Keratinocyte (primary cell): Measurements from ENCODE around the gene CCDC54. TPM values are rescaled to one million over a fixed set of nuclear protein-coding genes. Genes with fewer than 3 reads are reported as not detected.

ENCODE experiments used
- DNase-seq: peaks from one replicate; pipeline ENCODE4 v3.0.0-alpha.2; 2011; ENCODE audit warnings: low read depth, missing footprints, low spot score
- FAIRE-seq: peaks from 2 replicates; lab custom pipeline; 2011; peaks lifted over from hg19 to GRCh38; lab: Jason Lieb, UNC
- H2AFZ ChIP-seq: 2 replicates; pipeline ENCODE4 v1.6.0; 2012; ENCODE audit warnings: low read length, control low read depth, inconsistent platforms; ENCODE audit not compliant: control insufficient read depth
- H3K27ac ChIP-seq: 2 replicates; pipeline ENCODE4 v1.5.1; 2011; ENCODE audit warnings: low read length; ENCODE audit not compliant: control insufficient read depth, insufficient read depth
- H3K27me3 ChIP-seq: 3 replicates; pipeline ENCODE4 v1.6.0; 2011; ENCODE audit warnings: low read length; ENCODE audit not compliant: control insufficient read depth, insufficient read depth; ENCODE audit errors: extremely low read depth
- H3K36me3 ChIP-seq, 2 experiments: 2 replicates in 1 of 2; 3 replicates in 1 of 2; pipeline ENCODE4 v1.5.1; 2011; ENCODE audit warnings: low read length in 2 of 2, mild to moderate bottlenecking in 1 of 2; ENCODE audit not compliant: control insufficient read depth in 2 of 2, insufficient read depth in 2 of 2; ENCODE audit errors: extremely low read depth in 1 of 2
- H3K4me1 ChIP-seq: 3 replicates; pipeline ENCODE4 v1.5.1; 2011; ENCODE audit warnings: low read length; ENCODE audit not compliant: control insufficient read depth, insufficient read depth; ENCODE audit errors: extremely low read depth
- H3K4me2 ChIP-seq: 3 replicates; pipeline ENCODE4 v1.6.0; 2011; ENCODE audit warnings: low read depth, low read length; ENCODE audit not compliant: control insufficient read depth, insufficient read depth; ENCODE audit errors: extremely low read depth
- H3K4me3 ChIP-seq, 3 experiments: fragments of 200-600 bp in 1 of 3; sonication (generic) in 1 of 3; 2 replicates in 2 of 3; 3 replicates in 1 of 3; pipeline ENCODE4 v1.5.1; 2011 to 2016; ENCODE audit warnings: low read length in 3 of 3, mild to moderate bottlenecking in 3 of 3, control low read depth in 2 of 3, inconsistent platforms in 1 of 3, low read depth in 1 of 3, mixed read lengths in 1 of 3, mixed run types in 1 of 3, moderate library complexity in 1 of 3; ENCODE audit not compliant: control insufficient read depth in 2 of 3, insufficient read depth in 2 of 3; ENCODE audit errors: extremely low read depth in 1 of 3
- H3K79me2 ChIP-seq: 2 replicates; pipeline ENCODE4 v1.6.0; 2012; ENCODE audit warnings: low read length; ENCODE audit not compliant: control insufficient read depth, insufficient read depth
- H3K9ac ChIP-seq: 3 replicates; pipeline ENCODE4 v1.6.0; 2011; ENCODE audit warnings: low read length; ENCODE audit not compliant: control insufficient read depth, insufficient read depth; ENCODE audit errors: extremely low read depth
- H3K9me1 ChIP-seq: 3 replicates; pipeline ENCODE4 v1.6.0; 2011; ENCODE audit warnings: low read length; ENCODE audit not compliant: control insufficient read depth, insufficient read depth; ENCODE audit errors: extremely low read depth
- H3K9me3 ChIP-seq: 2 replicates; pipeline ENCODE4 v1.5.1; 2012; ENCODE audit warnings: low read depth, low read length; ENCODE audit not compliant: control insufficient read depth
- H4K20me1 ChIP-seq: 3 replicates; pipeline ENCODE4 v1.6.0; 2011; ENCODE audit warnings: low read length; ENCODE audit not compliant: control insufficient read depth, insufficient read depth; ENCODE audit errors: extremely low read depth
- CTCF ChIP-seq, 3 experiments: IDR thresholded peaks in 1 of 3; conservative IDR thresholded peaks in 1 of 3; optimal IDR thresholded peaks in 1 of 3; 2 replicates in 2 of 3; 3 replicates in 1 of 3; pipeline versions ENCODE3 to v1.5.1; 2011; ENCODE audit warnings: low read length in 3 of 3, mild to moderate bottlenecking in 3 of 3, moderate library complexity in 2 of 3, control low read depth in 1 of 3, inconsistent platforms in 1 of 3; ENCODE audit not compliant: insufficient read depth in 2 of 3; ENCODE audit errors: extremely low read depth in 1 of 3
- EZH2 ChIP-seq: IDR thresholded peaks from one replicate; pipeline ENCODE4 v1.6.1; 2012; ENCODE audit warnings: inconsistent platforms, mild to moderate bottlenecking, low read length, moderate library complexity
- dilution Hi-C: fragments of 300-500 bp; cut with MboI; formaldehyde crosslinking; loops from one replicate; pipeline ENCODE4 v1.7.0; 2020; ENCODE audit warnings: low sequenced_read_pairs; ENCODE audit not compliant: extremely low pct_ligation_motif_present
- polyA plus RNA-seq, 5 experiments: library from polyadenylated mRNA; depleted of rRNA in 3 of 5; stranded (reverse) in 3 of 5; stranded (forward) in 1 of 5; unstranded in 1 of 5; fragments of >200 nt; gene quantifications; 1 replicate in 1 of 5; 2 replicates in 3 of 5; 3 replicates in 1 of 5; pipeline versions ENCODE4 v1.2.1 to v1.2.3, GENCODE V29; 2011 to 2012; ENCODE audit warnings: missing spikeins in 2 of 5, low read depth in 1 of 5, low replicate concordance in 1 of 5

Gene CCDC54
- polyA plus RNA-seq, 1 donor (not counting 4 experiments of a cell fraction or from before 2014, with no cell fraction given) = not detected

- H3K9me3 ChIP-seq = no peaks in the 10 kb centered on the region
- peaks cover 13% of the 10 kb centered on the region for H3K4me1 ChIP-seq
- H4K20me1 ChIP-seq = no peaks in the 10 kb centered on the region
- FAIRE-seq (peak; percentile 9), DNase-seq (no peak)
- no peak overlapping the region for H3K4me3 ChIP-seq
- dilution Hi-C loops = no loop called here
- H3K9me1 ChIP-seq = no peaks in the 10 kb centered on the region
- no peak overlapping the region for H2AFZ ChIP-seq
- no peak overlapping the region for H3K9ac ChIP-seq
- no peak overlapping the region for H3K4me2 ChIP-seq
- no peak overlapping the region for H3K27ac ChIP-seq
- no peaks in the 10 kb centered on the region for H3K36me3 ChIP-seq
- no peaks in the 10 kb centered on the region for H3K79me2 ChIP-seq
- no peak for TF ChIP-seq CTCF (optimal IDR thresholded peaks at IDR 0.05 in 1 of 3, IDR thresholded peaks at IDR 0.05 in 1 of 3, conservative IDR thresholded peaks at IDR 0.05 in 1 of 3; ENCODE audit: extremely low read depth in 1 of 3, insufficient read depth in 2 of 3, low read length in 3 of 3)
- no peak for TF ChIP-seq EZH2
- no peaks in the 10 kb centered on the region for H3K27me3 ChIP-seq
Observed at GRCh38 chr3:107416138-107416537, 38.9 kb downstream of the CCDC54 start.

- Histone ChIP-seq H3K4me2 (no peak overlapping the region), H3K27ac (no peak overlapping the region), H3K9ac (no peak overlapping the region), H2AFZ (no peak overlapping the region), H3K9me1 (no peaks in the 10 kb centered on the region), H3K27me3 (no peaks in the 10 kb centered on the region), H3K79me2 (no peaks in the 10 kb centered on the region), H3K4me1 (peaks cover 13% of the 10 kb centered on the region), H3K4me3 (no peak overlapping the region), H3K36me3 (no peaks in the 10 kb centered on the region), H3K9me3 (no peaks in the 10 kb centered on the region), H4K20me1 (no peaks in the 10 kb centered on the region)
- FAIRE-seq (peak; percentile 34), DNase-seq (peak; percentile 9)
- TF ChIP-seq CTCF (optimal IDR thresholded peaks at IDR 0.05 in 1 of 3, IDR thresholded peaks at IDR 0.05 in 1 of 3, conservative IDR thresholded peaks at IDR 0.05 in 1 of 3; ENCODE audit: extremely low read depth in 1 of 3, insufficient read depth in 2 of 3, low read length in 3 of 3) = no peak
- TF ChIP-seq EZH2 = no peak
- dilution Hi-C loops = no loop called here
Observed at GRCh38 chr3:107416886-107417285, 39.6 kb downstream of the CCDC54 start.
